LNCaP clone FGC (cell line): Measurements from ENCODE around the gene ANAPC2.

Experiments
- DNase-seq: peaks from one replicate; pipeline ENCODE4 v3.0.0-alpha.2; 2011; ENCODE audit warnings: low read depth
- H3K4me3 ChIP-seq: 2 replicates; pipeline ENCODE4 v1.5.1; 2011; ENCODE audit warnings: mild to moderate bottlenecking, low read depth, low read length, control low read depth
- CTCF ChIP-seq: IDR thresholded peaks from 2 replicates; pipeline ENCODE4 v1.5.1; 2012; ENCODE audit warnings: mild to moderate bottlenecking; ENCODE audit not compliant: control insufficient read depth, insufficient read depth; ENCODE audit errors: extremely low read depth

The ANAPC2 gene

GRCh38 chr9:137172901-137173795, 15.2 kb downstream of the ANAPC2 start:
- peak; percentile 95 for DNase-seq
- H3K4me3 ChIP-seq: peak overlapping the region; percentile 36

DNA sequence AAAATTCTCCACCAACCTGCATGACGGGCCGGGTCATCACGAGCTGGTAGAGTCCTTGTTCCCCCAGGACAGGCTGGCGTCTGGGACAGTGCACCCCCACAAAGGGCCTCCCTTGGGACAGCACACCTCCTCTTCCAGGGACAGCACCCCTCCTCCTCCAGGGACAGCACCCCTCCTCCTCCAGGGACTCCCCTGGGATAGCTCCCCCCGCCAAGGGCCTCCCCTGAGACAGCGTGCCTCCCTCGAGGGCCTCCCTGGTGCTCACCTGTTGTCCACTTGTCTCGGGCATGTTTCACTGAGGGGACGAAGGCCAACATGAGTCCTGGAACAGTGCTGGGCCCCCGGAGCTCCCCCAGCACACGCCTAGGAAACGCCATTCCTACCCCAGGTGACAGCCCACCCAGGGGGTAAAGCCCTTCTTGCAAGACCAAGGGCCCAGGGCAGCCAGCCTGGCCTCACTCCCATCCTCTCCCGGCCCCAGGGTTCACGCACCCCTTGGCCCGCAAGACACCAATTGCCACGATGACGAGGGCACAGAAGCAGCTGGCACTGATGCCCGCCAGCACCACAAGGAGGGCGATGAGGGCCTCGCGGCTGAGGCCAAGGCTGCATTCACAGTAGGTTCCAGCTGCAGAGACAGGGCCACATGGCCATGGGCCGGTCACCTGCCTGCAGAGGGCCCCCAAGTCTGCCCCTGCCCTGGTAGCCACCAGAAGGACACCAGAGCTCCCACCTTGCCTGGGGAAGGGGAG, 17.0 kb downstream of the ANAPC2 start:
- TF ChIP-seq CTCF: no peak
- DNase-seq: no peak

More at GRCh38 chr9:137172901-137173795, 15.2 kb downstream of the ANAPC2 start:
- TF ChIP-seq CTCF: no peak

GRCh38 chr9:137170486-137171148, 17.7 kb downstream of the ANAPC2 start:
- no peak for DNase-seq
- no peak for TF ChIP-seq CTCF
- H3K4me3 ChIP-seq: peak overlapping the region; percentile 64

More for the DNA sequence above, 17.0 kb downstream of the ANAPC2 start:
- H3K4me3 ChIP-seq: no peak overlapping the region

- no peak for TF ChIP-seq CTCF
- DNase-seq: peak; percentile 33
- peak within 1 kb of the TSS; percentile 64 for H3K4me3 ChIP-seq
Observed at GRCh38 chr9:137169896-137170358, 18.4 kb downstream of the ANAPC2 start, which contains the start of gene LRRC26. Gene LRRC26 (minus strand): TSS chr9:137170051. CDS start chr9:137169943, 108 bp downstream.

GRCh38 chr9:137168904-137169856, 19.2 kb downstream of the ANAPC2 start:
- H3K4me3 ChIP-seq: peak overlapping the region; percentile 64
- peak; percentile 90 for DNase-seq
- TF ChIP-seq CTCF: no peak

GRCh38 chr9:137168573-137168903, 19.8 kb downstream of the ANAPC2 start:
- peak overlapping the region; percentile 64 for H3K4me3 ChIP-seq
- TF ChIP-seq CTCF: no peak
- DNase-seq: no peak
